ENCODE data around the gene DIP2B. TPM values are rescaled to one million over a fixed set of nuclear protein-coding genes. Genes with fewer than 3 reads are reported as not detected.
A peak's percentile ranks its signal among the peaks of the same experiment; 100 is the strongest.

The DIP2B gene
- 28.6 TPM for total RNA-seq
- long read RNA-seq, full-length matches to known transcripts = 9 of 35 reads
- long read RNA-seq, partial matches to known transcripts = 14 of 35 reads
- long read RNA-seq, other reads (novel, unspliced or antisense) = 12 of 35 reads

GRCh38 chr12:50504798-50505674, at the start of gene DIP2B:
TSS of gene DIP2B (plus strand) at chr12:50504985. CDS start at chr12:50505141, 156 bp downstream.
- no peaks in the 10 kb centered on the region for H3K27me3 ChIP-seq
- peak; percentile 99 for ATAC-seq
- H3K4me3 ChIP-seq = peak within 1 kb of the TSS; percentile 93
- H3K4me1 ChIP-seq = peaks cover 41% of the 10 kb centered on the region
- intact Hi-C loops (cut with DNase I) = loop anchor here (10.0 kb wide), 1 partner anchor 130 kb away; no protein-coding TSS in a partner anchor
- H3K27ac ChIP-seq = peak within 1 kb of the TSS; percentile 94
- peak; percentile 98 for DNase-seq
- no peaks in the 10 kb centered on the region for H3K36me3 ChIP-seq
- peak; percentile 92 for TF ChIP-seq CTCF (IDR thresholded peaks at IDR 0.05)
- no peaks in the 10 kb centered on the region for H3K9me3 ChIP-seq

GRCh38 chr12:50458606-50459005, 46.2 kb upstream of the DIP2B start:
- no peak for TF ChIP-seq CTCF (IDR thresholded peaks at IDR 0.05)
- no peaks in the 10 kb centered on the region for H3K27me3 ChIP-seq
- no peak overlapping the region for H3K4me3 ChIP-seq
- DNase-seq = no peak
- H3K4me1 ChIP-seq = no peaks in the 10 kb centered on the region
- ATAC-seq = no peak
- H3K27ac ChIP-seq = no peak overlapping the region
- no peaks in the 10 kb centered on the region for H3K9me3 ChIP-seq
- intact Hi-C loops (cut with DNase I) = no loop called here
- peaks cover 75% of the 10 kb centered on the region for H3K36me3 ChIP-seq

- H3K27me3 ChIP-seq = no peaks in the 10 kb centered on the region
- ATAC-seq (no peak), DNase-seq (no peak)
- no peaks in the 10 kb centered on the region for H3K9me3 ChIP-seq
- H3K4me1 ChIP-seq = no peaks in the 10 kb centered on the region
- no peak for TF ChIP-seq CTCF (IDR thresholded peaks at IDR 0.05)
- no peak overlapping the region for H3K4me3 ChIP-seq
- peaks cover 91% of the 10 kb centered on the region for H3K36me3 ChIP-seq
- intact Hi-C loops (cut with DNase I) = no loop called here
- no peak overlapping the region for H3K27ac ChIP-seq
Observed at GRCh38 chr12:50467439-50467838, 37.3 kb upstream of the DIP2B start.

- no peaks in the 10 kb centered on the region for H3K4me1 ChIP-seq
- TF ChIP-seq CTCF (IDR thresholded peaks at IDR 0.05) = no peak
- H3K36me3 ChIP-seq = peaks cover 57% of the 10 kb centered on the region
- no peak overlapping the region for H3K4me3 ChIP-seq
- no peaks in the 10 kb centered on the region for H3K27me3 ChIP-seq
- ATAC-seq (no peak), DNase-seq (no peak)
- H3K27ac ChIP-seq = no peak overlapping the region
- intact Hi-C loops (cut with DNase I) = no loop called here
- no peaks in the 10 kb centered on the region for H3K9me3 ChIP-seq
Observed at GRCh38 chr12:50477241-50477832, 27.4 kb upstream of the DIP2B start.

- no peaks in the 10 kb centered on the region for H3K4me1 ChIP-seq
- no peaks in the 10 kb centered on the region for H3K9me3 ChIP-seq
- no peak for TF ChIP-seq CTCF (IDR thresholded peaks at IDR 0.05)
- intact Hi-C loops (cut with DNase I) = no loop called here
- ATAC-seq = no peak
- no peak for DNase-seq
- peaks cover 11% of the 10 kb centered on the region for H3K36me3 ChIP-seq
- no peak overlapping the region for H3K4me3 ChIP-seq
- H3K27me3 ChIP-seq = no peaks in the 10 kb centered on the region
- no peak overlapping the region for H3K27ac ChIP-seq
Observed at GRCh38 chr12:50482571-50482970, 22.2 kb upstream of the DIP2B start.
